A673 (cell line): ENCODE results near the gene SPSB1.

ENCODE experiments used
- EZH2 ChIP-seq: fragments of 200-600 bp; sonication (generic); IDR thresholded peaks from 2 replicates; pipeline ENCODE4 v1.6.1; 2017; ENCODE audit warnings: borderline replicate concordance, low read depth, mild to moderate bottlenecking, mixed read lengths, antibody characterized with exemption, low read length; ENCODE audit not compliant: poor library complexity, severe bottlenecking
- TF ChIP-seq, protein P1 (sequence below): fragments of 300-800, 200-600 bp; sonication (generic); conservative IDR thresholded peaks from 2 replicates; pipeline ENCODE4 v1.5.1; 2017; ENCODE audit warnings: low read depth, mild to moderate bottlenecking, antibody characterized with exemption, low read length, moderate library complexity, mixed read lengths

DNA sequence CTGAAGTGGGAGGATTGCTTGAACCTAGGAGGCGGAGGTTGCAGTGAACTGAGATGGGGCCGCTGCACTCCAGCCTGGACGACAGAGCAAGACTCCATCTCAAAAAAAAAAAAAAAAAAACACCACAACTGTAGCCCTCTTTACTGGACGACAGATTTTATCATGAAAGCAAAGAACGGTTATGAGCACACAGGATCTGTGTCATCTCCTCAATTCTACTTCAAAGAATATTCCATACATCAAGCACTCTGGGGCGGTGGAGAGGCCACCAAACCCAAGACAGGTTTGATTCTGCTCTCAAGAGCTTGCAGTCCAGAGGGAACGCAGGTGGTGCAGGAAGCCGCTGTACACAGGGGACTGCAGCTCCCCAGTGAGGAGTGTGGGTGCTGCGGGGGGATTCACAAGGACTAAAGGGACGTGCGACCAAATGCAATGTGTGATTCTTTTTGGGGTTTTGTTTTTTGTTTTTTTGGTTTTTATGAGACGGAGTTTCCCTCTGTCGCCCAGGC, 110.1 kb downstream of the SPSB1 start:
- TF ChIP-seq, protein P1, sequence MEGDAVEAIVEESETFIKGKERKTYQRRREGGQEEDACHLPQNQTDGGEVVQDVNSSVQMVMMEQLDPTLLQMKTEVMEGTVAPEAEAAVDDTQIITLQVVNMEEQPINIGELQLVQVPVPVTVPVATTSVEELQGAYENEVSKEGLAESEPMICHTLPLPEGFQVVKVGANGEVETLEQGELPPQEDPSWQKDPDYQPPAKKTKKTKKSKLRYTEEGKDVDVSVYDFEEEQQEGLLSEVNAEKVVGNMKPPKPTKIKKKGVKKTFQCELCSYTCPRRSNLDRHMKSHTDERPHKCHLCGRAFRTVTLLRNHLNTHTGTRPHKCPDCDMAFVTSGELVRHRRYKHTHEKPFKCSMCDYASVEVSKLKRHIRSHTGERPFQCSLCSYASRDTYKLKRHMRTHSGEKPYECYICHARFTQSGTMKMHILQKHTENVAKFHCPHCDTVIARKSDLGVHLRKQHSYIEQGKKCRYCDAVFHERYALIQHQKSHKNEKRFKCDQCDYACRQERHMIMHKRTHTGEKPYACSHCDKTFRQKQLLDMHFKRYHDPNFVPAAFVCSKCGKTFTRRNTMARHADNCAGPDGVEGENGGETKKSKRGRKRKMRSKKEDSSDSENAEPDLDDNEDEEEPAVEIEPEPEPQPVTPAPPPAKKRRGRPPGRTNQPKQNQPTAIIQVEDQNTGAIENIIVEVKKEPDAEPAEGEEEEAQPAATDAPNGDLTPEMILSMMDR = no peak
- no peak for TF ChIP-seq EZH2
